Gastrocnemius medialis (tissue), 4 donors: ENCODE data around the gene KTN1.

Source experiments
- CTCF ChIP-seq, 5 experiments: fragments of 450-650 bp in 3 of 5; fragments of 200-600 bp in 2 of 5; sonication (generic) in 2 of 5; IDR thresholded peaks in 4 of 5; conservative IDR thresholded peaks in 1 of 5; 1 replicate in 4 of 5; 2 replicates in 1 of 5; pipeline ENCODE4 v1.5.1; 2016 to 2019; ENCODE audit warnings: antibody characterized with exemption in 5 of 5, mild to moderate bottlenecking in 3 of 5, moderate library complexity in 3 of 5
- POLR2A ChIP-seq, 2 donors: fragments of 450-650 bp; IDR thresholded peaks; one replicate each; pipeline ENCODE4 v1.6.1; 2017; ENCODE audit warnings: antibody characterized with exemption in 2 of 2, mild to moderate bottlenecking in 2 of 2, moderate library complexity in 2 of 2

- TF ChIP-seq POLR2A (IDR thresholded peaks at IDR 0.05): no peak
- no peak for TF ChIP-seq CTCF (IDR thresholded peaks at IDR 0.05 in 4 of 5, conservative IDR thresholded peaks at IDR 0.05 in 1 of 5)
Observed at GRCh38 chr14:55724736-55725135, 144.7 kb downstream of the KTN1 start.
